GM18861 (cell line): ENCODE data around the gene INPP4B.
"Not testable (repeated sequence)": the region's sequence is repeated elsewhere in the genome, so short reads cannot be mapped to it uniquely, and the experiment has no call there.

Source experiments
- ATAC-seq: cut with Tn5 transposase; IDR thresholded peaks from one replicate; pipeline ENCODE4 v1.9.1; 2021; ENCODE audit not compliant: unreplicated experiment

Gene INPP4B

GRCh38 chr4:142549726-142550463 lies 296.2 kb downstream of the INPP4B start:
- no peak for ATAC-seq

GRCh38 chr4:142549248-142549647 lies 296.9 kb downstream of the INPP4B start:
- ATAC-seq: no peak

GRCh38 chr4:142548491-142548890 lies 297.6 kb downstream of the INPP4B start:
- no peak for ATAC-seq

- ATAC-seq: no peak
Observed at GRCh38 chr4:142547974-142548373, 298.1 kb downstream of the INPP4B start.

GRCh38 chr4:142544594-142544993 lies 301.5 kb downstream of the INPP4B start:
- ATAC-seq: no peak

- no peak for ATAC-seq
Observed at GRCh38 chr4:142544039-142544438, 302.1 kb downstream of the INPP4B start.

GRCh38 chr4:142540483-142540804 lies 305.7 kb downstream of the INPP4B start:
- no peak for ATAC-seq

- ATAC-seq: no peak
Observed at GRCh38 chr4:142539796-142540482, 306.2 kb downstream of the INPP4B start.

GRCh38 chr4:142535009-142535408 lies 311.1 kb downstream of the INPP4B start:
- no peak for ATAC-seq

- ATAC-seq: no peak
Observed at GRCh38 chr4:142532054-142532453, 314.0 kb downstream of the INPP4B start.

GRCh38 chr4:142530728-142531127 lies 315.4 kb downstream of the INPP4B start:
- no peak for ATAC-seq

- no peak for ATAC-seq
Observed at GRCh38 chr4:142528433-142528832, 317.7 kb downstream of the INPP4B start.

GRCh38 chr4:142523111-142523510 lies 323.0 kb downstream of the INPP4B start:
- no peak for ATAC-seq

GRCh38 chr4:142519342-142519741 lies 326.8 kb downstream of the INPP4B start:
- ATAC-seq: no peak

GRCh38 chr4:142516686-142517526 lies 329.2 kb downstream of the INPP4B start:
- ATAC-seq: no peak

GRCh38 chr4:142512161-142512560 lies 333.9 kb downstream of the INPP4B start:
- no peak for ATAC-seq

GRCh38 chr4:142509881-142510280 lies 336.2 kb downstream of the INPP4B start:
- ATAC-seq: no peak

- ATAC-seq: not testable (repeated sequence)
Observed at GRCh38 chr4:142509381-142509780, 336.7 kb downstream of the INPP4B start.

GRCh38 chr4:142500966-142501365 lies 345.1 kb downstream of the INPP4B start:
- ATAC-seq: no peak

- no peak for ATAC-seq
Observed at GRCh38 chr4:142497606-142498005, 348.5 kb downstream of the INPP4B start.

- ATAC-seq: no peak
Observed at GRCh38 chr4:142493255-142494110, 352.6 kb downstream of the INPP4B start.
